RWPE2 (cell line): ENCODE results near the gene CYP2A7.
"Not testable (repeated sequence)": the region's sequence is repeated elsewhere in the genome, so short reads cannot be mapped to it uniquely, and the experiment has no call there.

Experiments
- ATAC-seq: fragments of 200-7000 bp; cut with Tn5 transposase; 3 replicates; pipeline ENCODE4 v1.9.1; 2021; ENCODE audit warnings: low read depth
- DNase-seq: peaks from one replicate; pipeline ENCODE4 v3.0.0-alpha.2; 2020; ENCODE audit warnings: low spot score
- H3K27ac ChIP-seq: fragments of 450-650 bp; 2 replicates; pipeline ENCODE4 v1.5.1; 2017; ENCODE audit warnings: mild to moderate bottlenecking; ENCODE audit not compliant: poor library complexity, severe bottlenecking
- H3K27me3 ChIP-seq: fragments of 250-450 bp; sonication (Bioruptor Pico); 2 replicates; pipeline ENCODE4 v1.5.1; 2021; ENCODE audit warnings: mild to moderate bottlenecking, moderate library complexity; ENCODE audit not compliant: insufficient read depth, poor library complexity, severe bottlenecking
- H3K36me3 ChIP-seq: fragments of 250-450 bp; sonication (Bioruptor Pico); 2 replicates; pipeline ENCODE4 v1.5.1; 2020; ENCODE audit warnings: low read depth, mild to moderate bottlenecking, moderate library complexity
- H3K4me1 ChIP-seq: fragments of 250-450 bp; sonication (Bioruptor Pico); 2 replicates; pipeline ENCODE4 v1.5.1; 2021; ENCODE audit warnings: mild to moderate bottlenecking, moderate library complexity; ENCODE audit not compliant: insufficient read depth, poor library complexity, severe bottlenecking
- H3K4me3 ChIP-seq: fragments of 250-450 bp; sonication (Bioruptor Pico); 2 replicates; pipeline ENCODE4 v1.5.1; 2021; ENCODE audit warnings: mild to moderate bottlenecking, moderate library complexity; ENCODE audit not compliant: severe bottlenecking
- H3K9me3 ChIP-seq: fragments of 250-450 bp; sonication (Bioruptor Pico); 2 replicates; pipeline ENCODE4 v1.5.1; 2021; ENCODE audit warnings: mild to moderate bottlenecking, moderate library complexity; ENCODE audit not compliant: severe bottlenecking
- CTCF ChIP-seq: fragments of 450-650 bp; IDR thresholded peaks from one replicate; pipeline ENCODE4 v1.5.1; 2017; ENCODE audit warnings: mild to moderate bottlenecking, moderate library complexity; ENCODE audit not compliant: poor library complexity, severe bottlenecking

Gene CYP2A7

GRCh38 chr19:40882062-40882461, at the start of gene CYP2A7:
TSS of gene CYP2A7 (minus strand) at chr19:40882231. CDS start at chr19:40882210, 21 bp downstream.
- not testable (repeated sequence) for H3K9me3 ChIP-seq, ATAC-seq, H3K4me1 ChIP-seq, H3K4me3 ChIP-seq, H3K36me3 ChIP-seq, H3K27ac ChIP-seq, DNase-seq
- peaks cover 11% of the 10 kb centered on the region for H3K27me3 ChIP-seq

- not testable (repeated sequence) for H3K36me3 ChIP-seq, H3K4me3 ChIP-seq, H3K9me3 ChIP-seq, H3K27me3 ChIP-seq, H3K27ac ChIP-seq, H3K4me1 ChIP-seq, DNase-seq, ATAC-seq
These were observed 48.8 kb upstream of the CYP2A7 start for GRCh38 chr19:40930799-40931198.

- not testable (repeated sequence) for H3K9me3 ChIP-seq, H3K36me3 ChIP-seq, H3K27me3 ChIP-seq, H3K4me3 ChIP-seq, H3K4me1 ChIP-seq, H3K27ac ChIP-seq, DNase-seq, ATAC-seq
These were observed 47.9 kb upstream of the CYP2A7 start for GRCh38 chr19:40929942-40930341.

GRCh38 chr19:40928850-40929249, 46.8 kb upstream of the CYP2A7 start:
- H3K4me1 ChIP-seq = no peaks in the 10 kb centered on the region
- H3K9me3 ChIP-seq = no peaks in the 10 kb centered on the region
- DNase-seq = no peak
- H3K4me3 ChIP-seq = no peak overlapping the region
- H3K36me3 ChIP-seq = no peaks in the 10 kb centered on the region
- H3K27me3 ChIP-seq = peaks cover 5% of the 10 kb centered on the region
- no peak overlapping the region for H3K27ac ChIP-seq
- ATAC-seq = no peak
- no peak for TF ChIP-seq CTCF

GRCh38 chr19:40927567-40927966, 45.5 kb upstream of the CYP2A7 start:
- TF ChIP-seq CTCF = no peak
- ATAC-seq (no peak), DNase-seq (no peak)
- no peaks in the 10 kb centered on the region for H3K36me3 ChIP-seq
- H3K4me3 ChIP-seq = no peak overlapping the region
- H3K4me1 ChIP-seq = no peaks in the 10 kb centered on the region
- no peak overlapping the region for H3K27ac ChIP-seq
- peaks cover 5% of the 10 kb centered on the region for H3K27me3 ChIP-seq
- H3K9me3 ChIP-seq = no peaks in the 10 kb centered on the region

- not testable (repeated sequence) for DNase-seq, H3K27me3 ChIP-seq, ATAC-seq, H3K4me1 ChIP-seq, H3K36me3 ChIP-seq, H3K4me3 ChIP-seq, H3K9me3 ChIP-seq, H3K27ac ChIP-seq
These were observed 44.2 kb upstream of the CYP2A7 start for GRCh38 chr19:40926276-40926675.

- TF ChIP-seq CTCF = no peak
- no peak overlapping the region for H3K27ac ChIP-seq
- no peaks in the 10 kb centered on the region for H3K36me3 ChIP-seq
- no peaks in the 10 kb centered on the region for H3K9me3 ChIP-seq
- H3K27me3 ChIP-seq = no peaks in the 10 kb centered on the region
- no peak overlapping the region for H3K4me3 ChIP-seq
- no peaks in the 10 kb centered on the region for H3K4me1 ChIP-seq
- DNase-seq (no peak), ATAC-seq (no peak)
These were observed 41.9 kb upstream of the CYP2A7 start for GRCh38 chr19:40923934-40924391.

GRCh38 chr19:40922237-40923160, 40.5 kb upstream of the CYP2A7 start:
- H3K27ac ChIP-seq, H3K4me3 ChIP-seq, H3K9me3 ChIP-seq, DNase-seq, H3K36me3 ChIP-seq, H3K27me3 ChIP-seq, ATAC-seq, H3K4me1 ChIP-seq: not testable (repeated sequence)
